Measurements from ENCODE around the gene KLHDC3.

GRCh38 chr6:43013097-43013842 is 779 bp upstream of the KLHDC3 start:
- no peak for TF ChIP-seq POLR2A (IDR thresholded peaks at IDR 0.05)
- TF ChIP-seq, protein P1, sequence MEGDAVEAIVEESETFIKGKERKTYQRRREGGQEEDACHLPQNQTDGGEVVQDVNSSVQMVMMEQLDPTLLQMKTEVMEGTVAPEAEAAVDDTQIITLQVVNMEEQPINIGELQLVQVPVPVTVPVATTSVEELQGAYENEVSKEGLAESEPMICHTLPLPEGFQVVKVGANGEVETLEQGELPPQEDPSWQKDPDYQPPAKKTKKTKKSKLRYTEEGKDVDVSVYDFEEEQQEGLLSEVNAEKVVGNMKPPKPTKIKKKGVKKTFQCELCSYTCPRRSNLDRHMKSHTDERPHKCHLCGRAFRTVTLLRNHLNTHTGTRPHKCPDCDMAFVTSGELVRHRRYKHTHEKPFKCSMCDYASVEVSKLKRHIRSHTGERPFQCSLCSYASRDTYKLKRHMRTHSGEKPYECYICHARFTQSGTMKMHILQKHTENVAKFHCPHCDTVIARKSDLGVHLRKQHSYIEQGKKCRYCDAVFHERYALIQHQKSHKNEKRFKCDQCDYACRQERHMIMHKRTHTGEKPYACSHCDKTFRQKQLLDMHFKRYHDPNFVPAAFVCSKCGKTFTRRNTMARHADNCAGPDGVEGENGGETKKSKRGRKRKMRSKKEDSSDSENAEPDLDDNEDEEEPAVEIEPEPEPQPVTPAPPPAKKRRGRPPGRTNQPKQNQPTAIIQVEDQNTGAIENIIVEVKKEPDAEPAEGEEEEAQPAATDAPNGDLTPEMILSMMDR (IDR thresholded peaks at IDR 0.05), result no peak
